Neural crest cell (in vitro differentiated cells): ENCODE results near the gene NAPSA. TPM values are rescaled to one million over a fixed set of nuclear protein-coding genes. Genes with fewer than 3 reads are reported as not detected.

Experiments used
- DNase-seq: peaks from one replicate; pipeline ENCODE4 v3.0.0; 2021; ENCODE audit warnings: low read depth, mixed read lengths, low spot score
- H3K27ac Mint-ChIP-seq: one replicate; pipeline ENCODE4 v1.8.0; 2021; ENCODE audit warnings: mild to moderate bottlenecking, mixed read lengths; ENCODE audit not compliant: unreplicated experiment
- H3K27me3 Mint-ChIP-seq: 2 replicates; pipeline ENCODE4 v1.8.0; 2021; ENCODE audit warnings: low read depth, mild to moderate bottlenecking, mixed read lengths
- H3K36me3 Mint-ChIP-seq: 2 replicates; pipeline ENCODE4 v1.8.0; 2021; ENCODE audit warnings: low read depth, mild to moderate bottlenecking, mixed read lengths
- H3K4me1 Mint-ChIP-seq: 2 replicates; pipeline ENCODE4 v1.8.0; 2021; ENCODE audit warnings: mixed read lengths
- H3K4me3 Mint-ChIP-seq: one replicate; pipeline ENCODE4 v1.8.0; 2021; ENCODE audit warnings: mild to moderate bottlenecking, mixed read lengths
- H3K9me3 Mint-ChIP-seq: 2 replicates; pipeline ENCODE4 v1.8.0; 2021; ENCODE audit warnings: mixed read lengths
- CTCF ChIP-seq: fragments of 200-600 bp; sonication (generic); conservative IDR thresholded peaks from 2 replicates; pipeline ENCODE4 v1.5.0; 2021; ENCODE audit warnings: antibody characterized with exemption, mild to moderate bottlenecking
- total RNA-seq: library from RNA; stranded (reverse); gene quantifications from 2 replicates; pipeline ENCODE4 v1.2.1, GENCODE V29; 2021

Gene NAPSA
- total RNA-seq, 1 donor from 2014 or later, result 1.0 TPM

- H3K4me3 Mint-ChIP-seq, result no peak overlapping the region
- no peak overlapping the region for H3K27ac Mint-ChIP-seq
- H3K9me3 Mint-ChIP-seq, result no peaks in the 10 kb centered on the region
- H3K4me1 Mint-ChIP-seq, result peaks cover under 1% of the 10 kb centered on the region
- no peak for DNase-seq
- no peaks in the 10 kb centered on the region for H3K27me3 Mint-ChIP-seq
- peaks cover 6% of the 10 kb centered on the region for H3K36me3 Mint-ChIP-seq
- TF ChIP-seq CTCF, result no peak
Measured at GRCh38 chr19:50409347-50409746, 43.9 kb upstream of the NAPSA start.

DNA sequence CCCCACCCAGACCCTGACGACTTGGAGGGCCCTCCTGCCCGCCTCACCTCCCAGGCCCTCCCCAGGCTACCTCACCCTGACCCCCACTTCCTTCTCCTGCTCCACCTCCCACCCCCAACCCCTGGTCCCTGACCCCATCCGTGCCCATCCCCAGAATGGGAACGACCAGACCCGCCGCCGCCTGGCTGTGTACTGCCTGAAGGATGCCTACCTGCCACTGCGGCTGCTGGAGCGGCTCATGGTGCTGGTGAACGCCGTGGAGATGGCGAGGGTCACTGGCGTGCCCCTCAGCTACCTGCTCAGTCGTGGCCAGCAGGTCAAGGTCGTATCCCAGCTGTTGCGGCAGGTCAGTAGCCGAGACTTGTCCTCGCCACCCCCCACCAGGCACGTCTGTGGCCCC lies 41.4 kb upstream of the NAPSA start:
- no peak overlapping the region for H3K4me3 Mint-ChIP-seq
- H3K9me3 Mint-ChIP-seq, result no peaks in the 10 kb centered on the region
- no peak for TF ChIP-seq CTCF
- peaks cover 7% of the 10 kb centered on the region for H3K36me3 Mint-ChIP-seq
- no peak for DNase-seq
- H3K4me1 Mint-ChIP-seq, result no peaks in the 10 kb centered on the region
- H3K27ac Mint-ChIP-seq, result no peak overlapping the region
- no peaks in the 10 kb centered on the region for H3K27me3 Mint-ChIP-seq

DNA sequence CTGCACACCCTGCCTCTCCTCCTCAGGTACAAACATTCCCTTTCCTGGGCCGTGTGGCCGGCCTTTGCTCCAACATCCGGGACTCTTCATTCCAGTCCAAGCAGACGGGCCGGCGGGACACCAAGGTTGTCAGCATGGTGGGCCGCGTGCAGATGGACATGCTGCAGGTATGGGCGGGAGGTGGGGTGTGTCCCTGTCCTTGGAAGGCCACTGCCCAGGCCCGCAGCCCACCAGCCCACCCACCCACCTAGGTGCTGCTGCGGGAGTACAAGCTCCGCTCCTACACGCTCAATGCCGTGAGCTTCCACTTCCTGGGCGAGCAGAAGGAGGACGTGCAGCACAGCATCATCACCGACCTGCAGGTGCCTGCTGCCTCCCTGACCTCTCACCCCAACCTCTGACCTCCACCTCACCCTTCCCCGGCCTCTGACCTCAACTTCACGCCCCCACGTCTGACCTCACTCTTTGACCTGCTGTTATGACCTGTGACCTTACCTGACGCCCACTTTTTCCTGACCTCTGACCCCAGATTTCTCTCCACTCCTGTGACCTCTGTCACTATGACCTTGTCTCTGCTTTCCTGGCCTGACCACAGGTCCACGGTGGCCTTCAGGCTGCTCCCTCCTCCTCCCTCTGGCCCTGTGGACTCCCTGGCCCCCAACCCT lies 40.8 kb upstream of the NAPSA start:
- no peaks in the 10 kb centered on the region for H3K9me3 Mint-ChIP-seq

DNA sequence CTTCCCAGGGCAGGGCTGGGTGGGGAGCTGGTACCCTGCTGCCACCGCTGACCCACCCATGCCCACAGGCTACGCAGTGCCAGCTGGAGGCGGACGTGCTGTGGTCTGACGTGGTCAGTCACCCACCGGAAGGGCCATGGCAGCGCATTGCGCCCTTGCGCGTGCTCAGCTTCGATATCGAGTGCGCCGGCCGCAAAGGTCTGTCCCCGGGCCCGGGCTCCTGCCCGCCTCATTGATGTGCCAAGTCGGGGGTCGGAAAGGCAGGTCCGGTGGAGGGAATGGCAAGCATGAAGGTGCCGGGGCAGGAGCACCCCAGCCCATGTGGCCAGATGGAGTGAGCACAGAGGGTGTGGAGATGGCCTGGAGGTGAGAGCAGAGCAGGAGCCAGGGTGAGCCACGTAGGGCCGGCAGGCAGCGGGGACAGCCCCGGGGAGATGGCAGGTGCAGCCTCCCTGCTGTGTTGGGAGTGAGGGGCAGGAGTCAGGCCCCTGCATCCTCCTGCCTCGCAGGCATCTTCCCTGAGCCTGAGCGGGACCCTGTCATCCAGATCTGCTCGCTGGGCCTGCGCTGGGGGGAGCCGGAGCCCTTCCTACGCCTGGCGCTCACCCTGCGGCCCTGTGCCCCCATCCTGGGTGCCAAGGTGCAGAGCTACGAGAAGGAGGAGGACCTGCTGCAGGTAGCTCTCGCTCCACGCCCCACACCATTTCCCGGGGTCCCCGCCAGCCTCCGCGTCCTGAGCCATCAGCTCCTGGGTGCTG lies 37.3 kb upstream of the NAPSA start:
- H3K36me3 Mint-ChIP-seq, result peaks cover 13% of the 10 kb centered on the region
- H3K27ac Mint-ChIP-seq, result no peak overlapping the region
- no peak for TF ChIP-seq CTCF
- no peak overlapping the region for H3K4me3 Mint-ChIP-seq
- no peak for DNase-seq
- H3K9me3 Mint-ChIP-seq, result no peaks in the 10 kb centered on the region
- H3K27me3 Mint-ChIP-seq, result no peaks in the 10 kb centered on the region
- H3K4me1 Mint-ChIP-seq, result peaks cover 16% of the 10 kb centered on the region

More for the DNA sequence above, 40.8 kb upstream of the NAPSA start:
- peaks cover 7% of the 10 kb centered on the region for H3K36me3 Mint-ChIP-seq
- TF ChIP-seq CTCF, result no peak
- H3K4me1 Mint-ChIP-seq, result no peaks in the 10 kb centered on the region
- no peak for DNase-seq
- no peak overlapping the region for H3K4me3 Mint-ChIP-seq
- no peak overlapping the region for H3K27ac Mint-ChIP-seq
- H3K27me3 Mint-ChIP-seq, result no peaks in the 10 kb centered on the region

DNA sequence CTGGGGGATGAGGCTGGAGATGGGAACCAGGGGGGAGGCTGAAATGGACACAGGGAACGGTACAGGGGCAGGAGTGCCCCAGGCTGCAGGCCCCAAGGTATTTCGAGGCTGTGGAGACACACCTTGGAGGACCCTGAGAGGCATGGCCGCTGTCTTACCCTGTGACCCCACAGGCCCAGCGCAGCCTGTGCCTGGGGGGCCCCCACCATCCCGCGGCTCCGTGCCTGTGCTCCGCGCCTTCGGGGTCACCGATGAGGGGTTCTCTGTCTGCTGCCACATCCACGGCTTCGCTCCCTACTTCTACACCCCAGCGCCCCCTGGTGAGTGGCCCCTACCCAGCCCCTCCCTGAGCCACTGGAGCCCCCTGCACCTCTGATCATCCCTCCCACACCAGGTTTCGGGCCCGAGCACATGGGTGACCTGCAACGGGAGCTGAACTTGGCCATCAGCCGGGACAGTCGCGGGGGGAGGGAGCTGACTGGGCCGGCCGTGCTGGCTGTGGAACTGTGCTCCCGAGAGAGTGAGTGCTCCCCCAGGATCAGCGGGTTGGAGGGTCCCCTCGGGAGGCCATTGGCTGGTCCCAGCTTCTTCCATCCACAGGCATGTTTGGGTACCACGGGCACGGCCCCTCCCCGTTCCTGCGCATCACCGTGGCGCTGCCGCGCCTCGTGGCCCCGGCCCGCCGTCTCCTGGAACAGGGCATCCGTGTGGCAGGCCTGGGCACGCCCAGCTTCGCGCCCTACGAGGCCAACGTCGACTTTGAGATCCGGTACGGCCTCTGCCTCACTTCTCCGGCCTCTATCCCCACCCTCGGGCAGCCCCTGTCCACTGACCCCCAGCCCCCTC lies 36.4 kb upstream of the NAPSA start:
- H3K36me3 Mint-ChIP-seq, result peaks cover 14% of the 10 kb centered on the region
- no peak overlapping the region for H3K27ac Mint-ChIP-seq
- no peak for DNase-seq
- TF ChIP-seq CTCF, result no peak
- H3K27me3 Mint-ChIP-seq, result no peaks in the 10 kb centered on the region
- peaks cover 18% of the 10 kb centered on the region for H3K4me1 Mint-ChIP-seq
- no peak overlapping the region for H3K4me3 Mint-ChIP-seq
- H3K9me3 Mint-ChIP-seq, result no peaks in the 10 kb centered on the region
